HG03045 (cell line): ENCODE measurements around the gene LCLAT1.
"Not testable (repeated sequence)": the region's sequence is repeated elsewhere in the genome, so short reads cannot be mapped to it uniquely, and the experiment has no call there.

Source experiments
- ATAC-seq: cut with Tn5 transposase; IDR thresholded peaks from one replicate; pipeline ENCODE4 v1.9.1; 2021; ENCODE audit warnings: mild to moderate bottlenecking, moderate library complexity; ENCODE audit not compliant: unreplicated experiment

LCLAT1 gene

GRCh38 chr2:30633039-30633438 lies 186.0 kb downstream of the LCLAT1 start:
- ATAC-seq, result no peak

GRCh38 chr2:30636311-30636710 lies 189.3 kb downstream of the LCLAT1 start:
- no peak for ATAC-seq

GRCh38 chr2:30639836-30640235 lies 192.8 kb downstream of the LCLAT1 start:
- no peak for ATAC-seq

- ATAC-seq, result no peak
Measured at GRCh38 chr2:30641765-30642345, 194.8 kb downstream of the LCLAT1 start.

- ATAC-seq, result not testable (repeated sequence)
Measured at GRCh38 chr2:30643013-30643412, 196.0 kb downstream of the LCLAT1 start.

GRCh38 chr2:30643674-30644073 lies 196.6 kb downstream of the LCLAT1 start:
- no peak for ATAC-seq

GRCh38 chr2:30645081-30645744 lies 198.2 kb downstream of the LCLAT1 start:
- ATAC-seq, result no peak

GRCh38 chr2:30645745-30646119 lies 198.7 kb downstream of the LCLAT1 start:
- ATAC-seq, result no peak

- ATAC-seq, result no peak
Measured at GRCh38 chr2:30647752-30648457, 200.9 kb downstream of the LCLAT1 start.

GRCh38 chr2:30649278-30649677 lies 202.2 kb downstream of the LCLAT1 start:
- ATAC-seq, result no peak

GRCh38 chr2:30649828-30650227 lies 202.8 kb downstream of the LCLAT1 start:
- ATAC-seq, result no peak

- no peak for ATAC-seq
Measured at GRCh38 chr2:30652271-30652915, 205.3 kb downstream of the LCLAT1 start.

- no peak for ATAC-seq
Measured at GRCh38 chr2:30653847-30654246, 206.8 kb downstream of the LCLAT1 start.

GRCh38 chr2:30654404-30654803 lies 207.4 kb downstream of the LCLAT1 start:
- no peak for ATAC-seq

- ATAC-seq, result no peak
Measured at GRCh38 chr2:30655211-30655610, 208.2 kb downstream of the LCLAT1 start.

- ATAC-seq, result no peak
Measured at GRCh38 chr2:30655660-30656059, 208.6 kb downstream of the LCLAT1 start.

GRCh38 chr2:30656079-30656478 lies 209.0 kb downstream of the LCLAT1 start:
- no peak for ATAC-seq

- no peak for ATAC-seq
Measured at GRCh38 chr2:30661173-30662107, 214.4 kb downstream of the LCLAT1 start.

GRCh38 chr2:30662268-30663131 lies 215.5 kb downstream of the LCLAT1 start:
- no peak for ATAC-seq

GRCh38 chr2:30663321-30663720 lies 216.3 kb downstream of the LCLAT1 start:
- no peak for ATAC-seq
